Measurements from ENCODE around the gene CSGALNACT2.

DNA sequence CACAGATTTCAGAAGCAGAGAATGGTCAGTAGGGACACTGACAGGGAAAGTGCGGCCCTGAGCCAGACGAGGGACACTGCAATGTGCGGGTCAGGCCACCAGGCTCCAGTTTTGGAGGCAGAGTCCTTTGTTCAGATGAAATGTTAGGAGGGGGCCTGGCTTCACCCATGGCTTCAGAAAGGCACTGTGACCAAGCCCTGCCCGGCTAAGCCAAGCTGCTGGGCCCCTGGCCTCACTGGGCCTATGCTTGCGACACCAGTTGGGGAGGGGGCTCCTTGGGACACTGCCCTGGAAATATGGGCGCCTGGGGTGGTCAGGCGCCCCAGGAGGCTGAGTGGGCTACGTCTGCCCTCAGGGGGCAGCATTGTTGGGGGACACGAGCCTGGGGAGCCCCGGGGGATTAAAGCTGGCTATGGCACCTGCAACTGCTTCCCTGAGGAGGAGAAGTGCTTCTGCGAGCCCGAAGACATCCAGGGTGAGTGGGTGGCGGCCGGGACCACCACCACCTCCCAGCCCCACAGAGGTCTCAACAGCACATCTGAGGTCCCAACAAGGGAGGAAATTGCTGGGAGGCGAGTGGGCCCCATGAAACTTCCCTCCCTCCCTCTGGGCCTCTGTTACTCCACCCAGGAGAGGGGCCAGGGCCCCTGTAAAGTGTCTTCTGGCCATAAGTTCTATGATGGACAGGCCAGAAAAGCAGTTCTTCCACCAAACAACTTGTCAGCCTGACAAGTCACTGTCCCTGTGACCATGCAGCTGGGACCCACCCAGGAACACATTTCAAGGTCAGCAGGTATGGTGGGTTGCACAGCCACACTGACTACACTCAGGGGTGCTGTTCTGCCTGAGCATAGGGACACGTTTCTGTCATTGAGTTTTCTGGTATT lies 24.8 kb upstream of the CSGALNACT2 start:
- TF ChIP-seq, protein P1, sequence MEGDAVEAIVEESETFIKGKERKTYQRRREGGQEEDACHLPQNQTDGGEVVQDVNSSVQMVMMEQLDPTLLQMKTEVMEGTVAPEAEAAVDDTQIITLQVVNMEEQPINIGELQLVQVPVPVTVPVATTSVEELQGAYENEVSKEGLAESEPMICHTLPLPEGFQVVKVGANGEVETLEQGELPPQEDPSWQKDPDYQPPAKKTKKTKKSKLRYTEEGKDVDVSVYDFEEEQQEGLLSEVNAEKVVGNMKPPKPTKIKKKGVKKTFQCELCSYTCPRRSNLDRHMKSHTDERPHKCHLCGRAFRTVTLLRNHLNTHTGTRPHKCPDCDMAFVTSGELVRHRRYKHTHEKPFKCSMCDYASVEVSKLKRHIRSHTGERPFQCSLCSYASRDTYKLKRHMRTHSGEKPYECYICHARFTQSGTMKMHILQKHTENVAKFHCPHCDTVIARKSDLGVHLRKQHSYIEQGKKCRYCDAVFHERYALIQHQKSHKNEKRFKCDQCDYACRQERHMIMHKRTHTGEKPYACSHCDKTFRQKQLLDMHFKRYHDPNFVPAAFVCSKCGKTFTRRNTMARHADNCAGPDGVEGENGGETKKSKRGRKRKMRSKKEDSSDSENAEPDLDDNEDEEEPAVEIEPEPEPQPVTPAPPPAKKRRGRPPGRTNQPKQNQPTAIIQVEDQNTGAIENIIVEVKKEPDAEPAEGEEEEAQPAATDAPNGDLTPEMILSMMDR (IDR thresholded peaks at IDR 0.05): no peak
- no peak for TF ChIP-seq POLR2A (IDR thresholded peaks at IDR 0.05)
